Neutrophil (primary cell): ENCODE data around the gene LRRK2.

Source experiments
- H3K27ac ChIP-seq: fragments of 200-600 bp; sonication (generic); 2 replicates; pipeline ENCODE4 v1.5.1; 2016; ENCODE audit warnings: mild to moderate bottlenecking, moderate library complexity
- H3K27me3 ChIP-seq: fragments of 200-600 bp; sonication (generic); 2 replicates; pipeline ENCODE4 v1.6.0; 2016; ENCODE audit warnings: mild to moderate bottlenecking
- H3K36me3 ChIP-seq: fragments of 200-600 bp; sonication (generic); 2 replicates; pipeline ENCODE4 v1.5.1; 2017
- H3K4me1 ChIP-seq, 2 experiments: fragments of 200-600 bp in 1 of 2; sonication (generic) in 1 of 2; 1 replicate in 1 of 2; 2 replicates in 1 of 2; pipeline versions ENCODE4 v1.5.1 to v1.6.1; 2013 to 2016; ENCODE audit warnings: low read depth in 1 of 2, low read length in 1 of 2, mild to moderate bottlenecking in 1 of 2, moderate library complexity in 1 of 2; ENCODE audit not compliant: control insufficient read depth in 1 of 2, insufficient read depth in 1 of 2
- H3K4me3 ChIP-seq, 2 experiments: fragments of 200-600 bp in 1 of 2; sonication (generic) in 1 of 2; 1 replicate in 1 of 2; 2 replicates in 1 of 2; pipeline ENCODE4 v1.5.1; 2013 to 2016; ENCODE audit warnings: low read depth in 1 of 2, low read length in 1 of 2, mild to moderate bottlenecking in 1 of 2, moderate library complexity in 1 of 2
- H3K9me3 ChIP-seq: fragments of 200-600 bp; sonication (generic); 2 replicates; pipeline ENCODE4 v1.5.1; 2016
- TF ChIP-seq, protein P1 (sequence below): fragments of 200-600 bp; sonication (generic); IDR thresholded peaks from 2 replicates; pipeline ENCODE4 v1.5.1; 2016; ENCODE audit warnings: antibody characterized with exemption

LRRK2 gene

DNA sequence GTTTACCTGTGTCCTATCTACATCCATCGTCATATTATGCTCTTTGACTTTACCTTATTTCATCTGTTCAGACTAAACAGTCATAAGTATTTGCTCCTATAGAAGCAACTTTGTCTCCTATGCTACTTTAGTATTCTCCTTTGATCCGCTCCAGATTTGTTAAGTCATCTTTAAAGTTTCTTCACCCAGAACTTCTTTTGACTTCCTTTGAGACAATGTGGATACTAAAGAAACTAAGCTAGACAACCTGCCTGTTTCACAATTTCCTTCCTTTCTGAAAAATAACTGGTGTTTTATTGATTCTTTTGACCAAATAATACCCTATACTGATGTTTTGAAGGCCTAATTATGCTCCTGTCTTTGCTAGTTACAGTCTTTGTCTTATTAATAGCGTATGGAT is 30.0 kb upstream of the LRRK2 start:
- H3K4me3 ChIP-seq, result peak overlapping the region; percentile 1 to 35
- H3K9me3 ChIP-seq, result no peaks in the 10 kb centered on the region
- TF ChIP-seq, protein P1, sequence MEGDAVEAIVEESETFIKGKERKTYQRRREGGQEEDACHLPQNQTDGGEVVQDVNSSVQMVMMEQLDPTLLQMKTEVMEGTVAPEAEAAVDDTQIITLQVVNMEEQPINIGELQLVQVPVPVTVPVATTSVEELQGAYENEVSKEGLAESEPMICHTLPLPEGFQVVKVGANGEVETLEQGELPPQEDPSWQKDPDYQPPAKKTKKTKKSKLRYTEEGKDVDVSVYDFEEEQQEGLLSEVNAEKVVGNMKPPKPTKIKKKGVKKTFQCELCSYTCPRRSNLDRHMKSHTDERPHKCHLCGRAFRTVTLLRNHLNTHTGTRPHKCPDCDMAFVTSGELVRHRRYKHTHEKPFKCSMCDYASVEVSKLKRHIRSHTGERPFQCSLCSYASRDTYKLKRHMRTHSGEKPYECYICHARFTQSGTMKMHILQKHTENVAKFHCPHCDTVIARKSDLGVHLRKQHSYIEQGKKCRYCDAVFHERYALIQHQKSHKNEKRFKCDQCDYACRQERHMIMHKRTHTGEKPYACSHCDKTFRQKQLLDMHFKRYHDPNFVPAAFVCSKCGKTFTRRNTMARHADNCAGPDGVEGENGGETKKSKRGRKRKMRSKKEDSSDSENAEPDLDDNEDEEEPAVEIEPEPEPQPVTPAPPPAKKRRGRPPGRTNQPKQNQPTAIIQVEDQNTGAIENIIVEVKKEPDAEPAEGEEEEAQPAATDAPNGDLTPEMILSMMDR, result no peak
- peaks cover 51 to 61% of the 10 kb centered on the region in 2 experiments for H3K4me1 ChIP-seq
- no peaks in the 10 kb centered on the region for H3K36me3 ChIP-seq
- H3K27me3 ChIP-seq, result no peaks in the 10 kb centered on the region
- peak overlapping the region; percentile 92 for H3K27ac ChIP-seq

DNA sequence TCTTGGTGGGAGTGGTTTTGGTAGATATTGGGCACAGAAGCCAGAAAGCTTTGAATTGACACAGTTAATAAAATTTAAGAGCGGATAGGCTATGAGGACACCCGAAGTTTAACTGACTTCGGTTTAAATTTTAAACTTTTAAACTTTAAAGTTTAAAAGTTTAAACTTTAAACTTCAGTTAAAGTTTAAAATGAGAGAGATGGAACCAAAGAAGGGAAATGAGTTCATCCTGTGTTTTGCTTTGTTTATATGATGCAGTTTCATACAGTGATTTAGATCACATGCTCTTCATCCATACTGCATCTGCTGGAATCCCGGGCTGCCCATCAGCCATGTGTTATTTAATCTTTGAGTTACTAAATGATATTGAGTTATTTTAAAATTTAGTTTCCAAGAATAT is 27.2 kb upstream of the LRRK2 start:
- no peaks in the 10 kb centered on the region for H3K27me3 ChIP-seq
- H3K4me3 ChIP-seq, result no peak overlapping the region
- no peaks in the 10 kb centered on the region for H3K9me3 ChIP-seq
- TF ChIP-seq, protein P1, result no peak
- H3K27ac ChIP-seq, result no peak overlapping the region
- no peaks in the 10 kb centered on the region for H3K36me3 ChIP-seq
- peaks cover 54 to 60% of the 10 kb centered on the region in 2 experiments for H3K4me1 ChIP-seq

DNA sequence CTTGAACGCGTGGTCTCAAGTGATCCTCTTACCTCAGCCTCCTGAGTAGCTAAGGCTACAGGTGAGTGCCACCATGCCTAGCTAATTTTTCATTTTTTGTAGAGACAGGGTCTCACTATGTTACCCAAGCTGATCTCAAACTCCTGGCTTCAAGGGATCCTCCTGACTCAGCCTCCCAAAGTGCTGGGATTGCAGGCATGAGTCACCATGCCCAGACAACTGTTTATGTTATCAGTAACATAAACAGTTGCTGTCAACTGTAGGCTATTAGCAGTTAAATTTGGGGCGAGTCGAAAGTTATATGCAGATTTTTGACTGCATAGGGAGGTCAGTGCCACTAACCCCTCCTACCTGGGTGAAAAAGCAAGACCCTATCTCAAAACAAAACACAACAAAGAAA is 26.2 kb upstream of the LRRK2 start:
- Histone ChIP-seq H3K27me3 (no peaks in the 10 kb centered on the region), H3K27ac (no peak overlapping the region), H3K4me3 (no peak overlapping the region), H3K9me3 (no peaks in the 10 kb centered on the region), H3K36me3 (no peaks in the 10 kb centered on the region), H3K4me1 (peaks cover 48 to 57% of the 10 kb centered on the region in 2 experiments)
- TF ChIP-seq, protein P1, result no peak

DNA sequence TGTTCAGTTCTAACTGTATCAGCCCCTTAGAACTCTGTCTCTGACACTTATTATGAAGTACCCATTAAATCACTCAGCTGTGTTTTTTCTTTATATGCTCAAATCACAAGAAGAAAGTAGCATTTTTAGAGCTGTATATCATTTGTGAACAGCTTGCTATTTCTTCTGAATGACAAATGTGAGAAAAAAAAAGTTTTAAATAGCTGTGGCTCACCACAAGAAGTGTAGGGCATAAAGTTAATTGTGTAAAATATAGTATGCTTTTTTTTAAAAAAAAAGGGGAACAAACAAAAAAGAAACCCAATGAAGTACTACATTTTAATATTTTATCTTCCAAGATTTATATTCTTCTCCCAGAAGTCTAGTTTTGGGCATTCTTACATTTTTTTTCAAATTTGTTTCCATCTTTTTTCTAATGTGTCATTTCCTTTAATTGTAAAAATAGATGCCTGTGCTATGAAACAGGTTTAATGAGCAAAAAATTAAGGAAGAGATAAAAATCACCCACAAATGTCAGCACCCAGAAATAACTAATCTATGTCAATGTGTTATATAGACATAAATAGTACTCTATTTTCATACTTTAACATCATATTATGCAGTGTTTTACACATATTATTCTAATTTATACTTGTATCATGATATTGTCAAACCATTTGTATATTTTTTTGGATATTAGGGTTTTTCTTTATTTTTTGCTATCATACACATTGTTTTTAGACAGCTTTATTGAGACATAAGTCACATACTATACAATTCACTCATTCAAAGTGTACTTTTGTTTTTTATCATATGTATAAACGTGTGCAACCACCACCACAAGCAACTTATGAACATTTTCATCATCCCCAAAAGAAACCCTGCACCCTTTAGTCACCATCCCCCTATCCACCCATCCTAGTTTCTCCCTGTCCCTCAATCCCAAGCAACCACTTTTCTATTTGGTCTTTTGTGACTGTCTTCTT is 22.4 kb upstream of the LRRK2 start:
- Histone ChIP-seq H3K36me3 (no peaks in the 10 kb centered on the region), H3K4me3 (no peak overlapping the region), H3K27me3 (no peaks in the 10 kb centered on the region), H3K4me1 (peaks cover 24 to 44% of the 10 kb centered on the region in 2 experiments), H3K27ac (peak overlapping the region; percentile 57), H3K9me3 (no peaks in the 10 kb centered on the region)
- TF ChIP-seq, protein P1, result no peak

DNA sequence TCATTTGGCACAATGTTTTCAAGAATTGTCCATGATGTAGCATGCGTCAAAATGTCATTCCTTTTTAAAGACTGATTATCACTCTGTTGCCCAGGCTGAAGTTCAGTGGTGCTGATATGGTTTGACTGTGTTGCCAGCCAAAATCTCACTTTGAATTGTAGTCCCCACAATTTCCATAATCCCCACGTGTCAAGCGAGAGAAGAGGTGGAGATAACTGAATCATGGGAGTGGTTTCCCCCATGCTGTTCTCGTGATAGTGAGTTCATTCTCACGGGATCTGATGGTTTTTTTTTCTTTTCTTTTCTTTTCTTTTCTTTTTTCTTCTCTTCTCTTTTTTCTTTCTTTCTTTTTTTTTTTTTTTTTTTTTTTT is 21.8 kb upstream of the LRRK2 start:
- TF ChIP-seq, protein P1, result no peak

More for the DNA sequence above, 21.8 kb upstream of the LRRK2 start:
- Histone ChIP-seq H3K27ac (peak overlapping the region; percentile 57), H3K9me3 (no peaks in the 10 kb centered on the region), H3K36me3 (no peaks in the 10 kb centered on the region), H3K4me3 (no peak overlapping the region), H3K27me3 (no peaks in the 10 kb centered on the region), H3K4me1 (peaks cover 30 to 49% of the 10 kb centered on the region in 2 experiments)
